MM.1S (cell line): Measurements from ENCODE around the gene VPS13A.

ENCODE experiments used
- EZH2phosphoT487 ChIP-seq: fragments of 300-600 bp; sonication (generic); IDR thresholded peaks from 2 replicates; pipeline ENCODE4 v1.6.1; 2018; ENCODE audit warnings: antibody characterized with exemption, low read length
- TF ChIP-seq, protein P1 (sequence below): fragments of 300-600 bp; sonication (generic); IDR thresholded peaks from 2 replicates; pipeline ENCODE4 v1.5.1; 2016; ENCODE audit warnings: antibody characterized with exemption, low read length, mixed read lengths

GRCh38 chr9:77451507-77451906 is 274.2 kb downstream of the VPS13A start:
- TF ChIP-seq, protein P1, sequence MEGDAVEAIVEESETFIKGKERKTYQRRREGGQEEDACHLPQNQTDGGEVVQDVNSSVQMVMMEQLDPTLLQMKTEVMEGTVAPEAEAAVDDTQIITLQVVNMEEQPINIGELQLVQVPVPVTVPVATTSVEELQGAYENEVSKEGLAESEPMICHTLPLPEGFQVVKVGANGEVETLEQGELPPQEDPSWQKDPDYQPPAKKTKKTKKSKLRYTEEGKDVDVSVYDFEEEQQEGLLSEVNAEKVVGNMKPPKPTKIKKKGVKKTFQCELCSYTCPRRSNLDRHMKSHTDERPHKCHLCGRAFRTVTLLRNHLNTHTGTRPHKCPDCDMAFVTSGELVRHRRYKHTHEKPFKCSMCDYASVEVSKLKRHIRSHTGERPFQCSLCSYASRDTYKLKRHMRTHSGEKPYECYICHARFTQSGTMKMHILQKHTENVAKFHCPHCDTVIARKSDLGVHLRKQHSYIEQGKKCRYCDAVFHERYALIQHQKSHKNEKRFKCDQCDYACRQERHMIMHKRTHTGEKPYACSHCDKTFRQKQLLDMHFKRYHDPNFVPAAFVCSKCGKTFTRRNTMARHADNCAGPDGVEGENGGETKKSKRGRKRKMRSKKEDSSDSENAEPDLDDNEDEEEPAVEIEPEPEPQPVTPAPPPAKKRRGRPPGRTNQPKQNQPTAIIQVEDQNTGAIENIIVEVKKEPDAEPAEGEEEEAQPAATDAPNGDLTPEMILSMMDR = no peak
- TF ChIP-seq EZH2phosphoT487 = no peak
